HG03045 (cell line): Measurements from ENCODE around the gene CALHM5.

Source experiments
- ATAC-seq: cut with Tn5 transposase; IDR thresholded peaks from one replicate; pipeline ENCODE4 v1.9.1; 2021; ENCODE audit warnings: mild to moderate bottlenecking, moderate library complexity; ENCODE audit not compliant: unreplicated experiment

CALHM5 gene

DNA sequence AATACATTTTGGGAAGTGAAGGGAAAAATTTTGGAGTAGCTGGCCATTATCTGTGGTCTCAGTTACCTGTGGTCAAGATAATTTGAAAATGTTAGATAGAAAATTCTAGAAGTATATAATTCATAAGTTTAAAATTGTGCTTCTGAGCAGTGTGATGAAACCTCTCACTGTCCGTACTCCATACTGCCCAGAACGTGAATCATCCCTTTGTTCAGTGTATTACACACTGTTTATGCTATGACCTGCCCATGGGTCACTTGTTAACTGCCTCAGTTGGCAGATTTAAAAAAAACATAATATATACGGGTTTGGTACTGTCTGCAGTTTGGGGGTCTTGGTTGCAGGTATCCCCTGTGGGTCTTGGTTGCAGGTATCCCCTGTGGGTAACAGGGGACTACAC lies 4.1 kb upstream of the CALHM5 start:
- no peak for ATAC-seq

DNA sequence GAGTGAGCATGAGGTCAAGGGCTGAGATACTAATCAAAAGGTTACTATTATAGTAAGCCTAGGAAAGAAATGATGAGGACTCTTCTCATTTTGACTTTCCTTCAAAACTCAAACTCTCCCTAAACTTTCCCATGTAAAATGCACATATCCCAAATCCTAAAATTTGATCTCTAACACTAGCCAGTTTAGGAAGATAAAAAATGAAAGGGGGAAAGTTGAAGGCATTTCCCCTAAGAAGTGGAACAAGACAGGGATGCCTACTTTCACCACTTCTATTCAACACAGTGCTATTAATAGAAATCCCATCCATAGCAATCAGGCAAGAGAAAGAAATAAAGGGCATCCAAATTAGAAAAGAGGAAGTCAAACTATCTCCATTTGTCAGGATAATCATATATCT lies 2.9 kb upstream of the CALHM5 start:
- ATAC-seq = no peak

DNA sequence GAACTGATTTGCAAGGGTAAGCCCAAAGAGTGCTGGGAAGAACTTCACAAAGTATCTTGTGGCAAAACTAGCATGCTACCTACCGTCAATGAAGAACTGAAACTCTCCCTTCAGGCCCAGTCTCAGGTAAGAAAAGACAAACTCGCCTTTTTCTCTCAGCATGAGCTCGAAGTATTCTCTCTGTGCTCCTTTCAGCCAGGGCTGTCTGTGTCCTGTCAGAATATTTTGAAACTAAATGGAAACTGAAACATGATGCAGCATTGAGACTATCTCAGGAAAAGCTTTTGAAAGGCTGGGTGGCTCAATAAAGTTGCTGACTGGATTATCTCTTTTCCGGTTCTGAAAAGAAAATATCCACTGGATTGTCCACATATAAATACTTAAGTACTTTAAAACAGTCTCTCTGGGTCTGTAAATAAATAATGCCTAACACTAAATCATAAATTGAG lies 696 bp downstream of the CALHM5 start:
- no peak for ATAC-seq

DNA sequence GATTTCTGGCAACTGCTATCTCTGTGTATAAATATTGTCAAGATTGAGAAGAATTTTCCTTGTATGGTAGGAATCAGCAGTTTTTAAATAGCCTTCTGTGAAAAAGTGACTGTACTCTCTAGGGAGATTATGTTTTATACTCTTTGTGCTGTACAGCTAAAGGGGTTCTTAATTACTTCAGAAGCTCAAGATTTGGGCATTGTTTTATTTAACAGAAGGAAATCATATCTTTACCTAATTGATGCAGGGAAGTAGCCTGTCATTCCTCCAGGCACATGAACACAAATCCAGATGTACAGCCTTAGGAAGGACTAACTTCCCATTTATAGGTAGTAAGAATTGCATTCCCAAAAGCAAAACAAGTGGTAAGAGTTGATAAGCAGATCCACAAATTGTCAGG lies 1.3 kb downstream of the CALHM5 start:
- ATAC-seq = no peak

DNA sequence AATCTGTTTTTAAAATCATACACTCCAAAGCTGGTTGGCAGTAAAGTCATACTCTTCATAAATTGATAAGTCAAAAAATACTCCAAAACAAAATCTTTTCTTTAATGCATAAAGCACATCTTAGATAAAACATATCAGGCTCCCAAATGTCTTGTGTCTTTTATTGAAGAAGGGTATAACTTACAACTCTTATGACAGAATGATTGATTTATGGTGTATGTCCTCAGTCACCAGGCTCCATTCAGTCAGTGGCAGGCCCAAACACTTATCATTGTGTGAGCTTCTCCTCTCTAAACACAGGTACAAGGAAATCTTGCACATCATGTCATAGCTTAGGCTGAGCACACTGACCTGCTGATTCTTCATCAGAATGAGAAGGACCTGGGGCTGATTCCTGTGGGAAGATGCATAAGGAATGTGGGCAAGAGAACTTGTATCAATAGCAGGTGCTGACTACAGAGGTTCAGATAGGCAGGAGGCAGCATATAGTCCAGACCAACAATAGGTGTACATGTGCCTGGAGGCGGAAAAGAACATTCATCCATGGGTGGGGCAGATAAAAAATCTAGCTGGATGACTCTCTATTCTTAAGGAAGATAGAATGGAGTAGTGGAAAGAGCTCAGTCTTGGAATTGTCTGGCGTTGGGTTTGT lies 1.9 kb downstream of the CALHM5 start:
- ATAC-seq = no peak

DNA sequence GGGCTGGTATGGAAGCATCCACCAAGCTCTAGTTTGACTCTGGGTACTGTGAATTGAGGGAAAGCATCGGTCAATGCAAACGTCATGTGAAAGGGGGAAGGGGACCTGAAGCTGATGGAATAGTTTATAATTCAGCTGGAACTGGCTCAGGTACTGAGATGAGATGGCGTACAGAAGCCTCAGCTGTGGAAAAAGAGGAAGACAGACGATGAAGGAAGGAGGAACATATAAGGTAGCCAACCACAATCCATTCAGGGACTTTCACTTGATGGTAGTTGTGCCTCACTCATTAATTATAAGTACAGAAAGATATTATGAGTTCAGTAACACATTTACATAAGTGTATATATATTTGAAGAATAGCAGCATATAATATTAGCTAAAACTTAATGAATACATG lies 2.7 kb downstream of the CALHM5 start:
- no peak for ATAC-seq

DNA sequence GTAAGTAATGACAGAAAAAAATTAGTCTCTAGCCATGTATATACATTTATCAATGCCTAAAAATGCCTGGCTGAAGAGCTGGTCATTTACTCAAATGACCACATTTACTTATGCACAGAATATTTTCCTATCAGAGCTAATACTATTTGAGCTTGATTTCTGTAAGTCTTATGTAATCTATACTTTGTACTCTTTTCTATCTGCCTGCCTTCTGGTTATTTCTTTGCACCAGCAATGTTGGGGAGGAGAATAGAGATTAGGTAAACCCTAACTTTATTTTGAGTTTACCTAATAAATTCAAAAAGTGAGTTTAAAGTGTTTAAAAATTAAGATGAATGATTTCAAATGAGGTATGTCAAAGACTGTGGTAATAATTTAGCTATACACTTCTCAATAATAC lies 3.7 kb downstream of the CALHM5 start:
- ATAC-seq = no peak

DNA sequence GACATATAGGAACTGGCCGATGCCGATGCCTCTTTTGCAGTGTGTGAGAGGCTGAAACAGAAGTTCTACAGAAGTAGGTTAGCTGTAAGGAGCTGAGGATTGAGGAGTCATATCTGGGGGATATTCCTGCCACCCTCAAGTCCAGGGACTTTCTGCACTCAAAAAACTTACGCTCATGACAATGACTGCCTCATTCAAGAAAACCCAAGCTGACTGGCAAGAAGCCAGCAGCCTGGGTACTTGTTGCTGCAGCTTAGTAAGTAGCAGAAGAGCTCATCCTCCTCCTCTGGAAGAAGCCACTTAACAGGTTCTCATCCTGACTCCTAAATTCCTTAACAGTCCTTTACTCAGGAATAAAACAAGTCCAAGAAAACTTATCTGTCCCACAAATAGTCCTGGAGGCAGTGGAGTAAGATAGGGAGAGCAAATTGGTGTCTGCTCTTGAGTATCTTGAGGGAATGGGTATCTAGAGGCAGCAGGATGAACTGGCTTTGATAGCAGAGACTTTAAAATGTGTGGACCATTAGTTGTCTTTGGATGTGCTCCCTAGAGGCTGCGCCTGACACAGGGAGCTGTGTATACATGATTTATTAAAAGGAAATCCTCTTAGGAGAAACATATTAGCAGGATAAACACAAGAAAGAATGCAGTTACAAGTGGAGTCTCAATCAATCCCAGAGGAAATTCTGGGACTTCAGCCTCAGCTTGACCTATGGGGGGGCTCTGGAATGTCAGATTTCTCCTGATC lies 7.4 kb downstream of the CALHM5 start:
- ATAC-seq = no peak

DNA sequence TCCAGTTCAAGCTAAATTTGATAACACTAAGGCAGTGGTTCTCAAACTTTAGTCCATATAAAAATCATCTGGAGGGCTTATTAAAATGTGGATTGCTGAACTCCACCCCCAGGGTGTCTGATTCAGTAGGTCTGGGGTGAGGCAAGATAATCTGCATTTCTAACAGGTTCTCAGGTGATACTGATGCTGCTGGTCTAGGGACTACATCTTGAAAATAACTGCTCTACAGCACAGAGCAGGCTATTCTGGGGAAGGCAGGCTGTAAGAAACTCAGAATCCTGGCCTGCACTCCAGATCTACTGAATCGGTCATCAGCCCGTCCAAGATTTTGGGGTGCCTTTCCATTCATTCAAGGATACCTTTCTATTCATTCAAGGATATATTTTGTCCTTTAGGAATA lies 11.5 kb downstream of the CALHM5 start:
- ATAC-seq = no peak

DNA sequence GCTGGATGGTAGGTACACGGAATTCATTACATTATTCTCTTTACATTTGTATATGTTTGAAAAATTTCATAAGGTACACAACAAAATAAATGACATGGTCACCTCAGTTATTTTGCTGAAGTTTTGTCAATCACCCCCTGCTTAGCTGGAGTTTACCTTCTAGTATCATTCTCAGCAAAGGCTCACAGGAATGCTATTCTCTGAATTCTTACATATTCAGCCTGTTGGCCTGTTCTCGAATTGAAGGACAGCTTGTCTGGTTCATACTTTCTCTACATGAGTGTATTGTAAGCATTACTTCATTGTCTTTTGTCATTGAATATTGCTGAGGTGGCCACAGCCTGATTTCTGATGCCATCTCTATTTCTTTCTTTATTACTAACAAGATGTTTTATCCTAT lies 12.8 kb downstream of the CALHM5 start:
- no peak for ATAC-seq

DNA sequence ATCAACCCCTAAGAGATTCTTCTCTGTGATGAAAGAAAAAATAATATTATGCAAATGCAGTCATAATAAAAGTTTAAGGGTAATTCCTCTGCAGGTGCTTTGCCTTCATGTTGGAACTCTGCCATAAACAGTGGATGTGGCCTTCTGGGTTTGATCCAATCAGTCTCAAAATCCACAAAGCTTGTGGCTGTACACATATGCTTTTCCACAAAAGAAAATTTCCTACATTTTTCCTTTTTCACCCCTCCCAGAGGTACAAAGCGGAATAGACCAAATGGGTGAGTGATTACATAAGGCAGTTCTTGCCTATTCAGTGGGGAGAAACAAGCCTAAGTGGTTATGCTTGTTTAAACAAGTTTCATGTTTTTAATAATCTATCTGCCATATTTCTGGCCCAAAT lies 16.7 kb downstream of the CALHM5 start:
- ATAC-seq = no peak

DNA sequence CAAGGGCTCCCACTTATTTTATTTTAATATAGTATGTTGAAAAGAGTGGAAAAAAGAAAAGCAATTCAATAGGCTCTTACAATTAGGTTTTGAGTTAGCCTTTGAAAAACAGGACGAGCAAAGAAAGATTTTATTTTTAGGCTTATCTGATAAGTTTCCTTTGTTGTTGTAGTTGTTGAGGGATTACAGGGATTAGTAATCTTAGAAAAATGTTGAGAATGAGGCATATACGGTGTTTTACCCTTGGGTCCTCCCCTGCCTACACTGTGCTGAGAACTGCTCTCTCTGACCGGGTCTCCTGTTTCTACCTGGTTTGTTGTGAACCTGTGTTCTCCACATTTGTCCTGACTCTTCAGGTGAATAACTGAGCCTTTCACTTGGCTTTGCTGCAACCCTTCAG lies 17.3 kb downstream of the CALHM5 start:
- ATAC-seq = no peak

DNA sequence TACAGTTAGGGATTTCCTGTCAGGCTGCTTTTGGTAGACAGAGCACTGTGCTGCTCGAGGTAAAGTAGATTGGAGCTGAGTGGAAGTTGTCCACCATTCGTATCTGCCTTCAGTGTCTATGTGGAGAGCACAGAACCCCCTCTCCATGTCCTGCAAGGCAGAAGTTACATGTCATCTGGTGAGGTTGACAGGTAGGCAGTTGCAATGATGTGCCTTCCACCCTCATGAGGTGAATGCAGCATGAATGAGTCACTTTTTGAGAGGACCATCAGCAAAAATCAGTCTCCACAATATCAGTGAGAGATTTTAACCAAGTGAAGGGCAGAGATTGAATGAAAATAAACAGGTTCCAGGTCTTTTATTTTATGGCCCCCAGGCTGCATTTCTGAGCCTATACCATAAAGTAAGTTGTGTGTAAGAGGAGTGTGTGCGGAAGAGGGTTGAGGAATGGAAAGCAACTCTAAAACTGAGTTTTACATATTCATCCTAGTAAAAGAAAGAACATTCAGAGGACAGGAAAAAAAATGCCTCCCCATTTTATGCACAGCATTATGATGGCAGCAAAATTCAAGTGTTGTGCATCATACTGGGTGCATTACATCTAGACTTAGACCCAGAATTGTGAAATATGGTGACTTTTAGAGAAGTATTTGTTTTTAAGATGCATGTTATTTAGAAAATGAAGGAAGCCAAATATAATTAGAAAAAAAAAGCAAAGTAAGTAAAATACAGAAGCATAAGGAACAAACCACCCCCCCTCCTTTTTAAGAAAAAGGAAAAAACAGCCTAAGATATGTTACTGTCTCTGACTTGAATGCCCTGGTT lies 18.2 kb downstream of the CALHM5 start:
- no peak for ATAC-seq

DNA sequence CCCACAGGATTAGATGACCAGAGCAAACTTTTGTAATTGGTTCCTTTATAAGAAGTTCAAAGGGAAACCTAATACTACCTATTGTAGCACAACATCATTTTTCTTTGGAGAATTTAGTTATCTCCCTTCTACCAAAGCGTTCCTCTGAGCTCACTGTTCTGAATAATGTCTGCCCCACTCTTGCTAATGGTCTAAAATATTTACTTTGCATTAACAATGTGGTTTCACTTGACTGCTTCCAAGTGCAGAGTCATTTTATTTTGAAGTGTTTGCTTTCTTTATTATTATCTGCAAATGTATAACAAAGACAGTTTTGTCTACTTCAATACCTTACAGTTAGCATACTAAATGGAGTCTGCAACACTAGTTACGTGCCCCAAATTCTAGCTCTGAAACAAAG lies 19.0 kb downstream of the CALHM5 start:
- no peak for ATAC-seq

DNA sequence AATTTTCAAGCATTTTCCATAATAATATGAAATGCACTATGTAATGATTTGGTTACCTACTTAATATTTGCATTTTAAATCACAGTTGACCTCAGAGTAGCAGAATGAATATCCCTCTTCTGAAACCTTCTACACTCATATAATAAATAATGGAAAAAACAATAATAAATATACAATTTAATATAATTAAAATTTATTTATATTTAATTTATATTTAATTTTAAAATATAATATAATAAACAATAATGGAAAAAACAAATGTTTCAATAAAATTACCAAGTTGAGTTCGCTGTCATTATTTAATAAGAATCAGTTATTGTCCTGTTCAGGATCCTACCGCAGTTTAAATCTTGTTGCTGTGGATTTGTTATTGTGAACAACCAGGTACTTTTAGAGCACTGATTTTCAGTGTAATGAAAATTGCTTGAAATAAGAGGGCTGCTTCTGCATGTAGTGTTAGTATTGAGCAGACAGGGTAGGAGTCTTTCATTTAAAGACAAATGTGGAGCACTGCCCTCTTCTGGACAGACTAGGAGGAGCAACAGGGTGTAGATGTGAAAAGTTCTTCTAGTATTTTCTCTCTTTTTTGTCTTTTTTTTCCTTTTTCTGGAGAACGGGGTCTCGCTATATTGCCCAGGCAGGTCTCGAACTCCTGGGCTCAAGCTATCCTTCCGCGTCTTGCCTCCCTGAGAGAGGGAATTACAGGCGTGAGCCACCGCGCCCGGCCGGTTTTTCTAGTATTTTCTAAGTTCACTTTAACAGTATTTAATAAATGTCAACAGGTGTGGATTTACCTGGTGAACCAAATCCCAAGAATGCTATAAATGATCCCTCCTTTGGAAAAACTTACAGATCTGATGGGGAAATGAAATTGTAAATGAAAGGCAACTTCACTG lies 20.5 kb downstream of the CALHM5 start:
- peak; percentile 82 for ATAC-seq

DNA sequence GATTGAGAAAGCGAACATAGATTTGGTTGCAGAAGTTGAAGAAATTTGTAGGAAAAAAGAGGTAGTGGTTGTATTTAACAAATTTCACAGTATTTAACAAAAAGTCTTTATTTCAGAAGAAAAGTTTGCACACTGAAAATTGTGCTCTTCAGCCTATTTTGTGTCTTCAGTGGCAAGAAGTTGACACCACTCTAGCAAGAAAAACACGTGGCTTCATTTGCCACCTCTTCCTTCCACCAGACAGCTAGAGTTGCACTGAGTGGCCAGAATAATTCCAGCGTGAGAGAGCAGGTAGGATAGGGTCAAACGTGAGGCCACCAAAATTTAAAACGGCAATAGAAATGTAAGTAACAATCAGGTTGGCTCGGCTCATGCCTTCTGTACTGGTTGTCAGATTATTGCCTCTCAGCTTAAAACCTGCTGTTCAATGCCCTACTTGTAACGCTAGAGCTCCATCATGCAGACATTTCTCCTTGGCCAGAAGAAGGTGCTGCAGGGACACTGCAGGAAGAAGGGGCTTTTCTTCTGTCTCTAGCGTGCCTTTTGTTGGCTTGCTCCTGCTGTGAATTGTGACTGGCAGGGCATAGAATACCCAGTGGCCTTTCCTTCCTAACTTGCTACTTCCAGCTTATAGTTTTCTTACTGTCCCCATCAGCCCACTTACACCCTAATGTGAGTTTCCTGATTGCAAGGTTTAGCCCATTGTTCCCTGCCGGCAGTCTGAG lies 22.0 kb downstream of the CALHM5 start:
- no peak for ATAC-seq

DNA sequence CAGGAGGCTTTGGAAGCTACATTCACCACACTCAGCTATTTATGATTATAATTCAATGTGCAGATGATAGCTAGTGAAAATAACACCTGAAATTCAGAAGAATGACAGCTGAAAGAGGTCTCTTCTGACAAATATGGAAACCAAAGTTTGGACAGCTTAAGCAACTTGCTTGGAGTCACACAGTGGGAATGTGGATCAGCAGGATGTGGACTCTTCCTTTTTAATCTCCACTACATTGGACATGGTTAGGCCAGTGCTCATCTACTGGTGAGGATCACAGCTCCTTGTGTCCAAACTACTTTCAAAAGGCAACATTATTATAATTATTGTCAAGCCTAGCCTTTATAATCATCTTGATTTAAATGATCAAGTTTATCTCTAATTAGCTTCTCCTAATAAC lies 23.7 kb downstream of the CALHM5 start:
- no peak for ATAC-seq

DNA sequence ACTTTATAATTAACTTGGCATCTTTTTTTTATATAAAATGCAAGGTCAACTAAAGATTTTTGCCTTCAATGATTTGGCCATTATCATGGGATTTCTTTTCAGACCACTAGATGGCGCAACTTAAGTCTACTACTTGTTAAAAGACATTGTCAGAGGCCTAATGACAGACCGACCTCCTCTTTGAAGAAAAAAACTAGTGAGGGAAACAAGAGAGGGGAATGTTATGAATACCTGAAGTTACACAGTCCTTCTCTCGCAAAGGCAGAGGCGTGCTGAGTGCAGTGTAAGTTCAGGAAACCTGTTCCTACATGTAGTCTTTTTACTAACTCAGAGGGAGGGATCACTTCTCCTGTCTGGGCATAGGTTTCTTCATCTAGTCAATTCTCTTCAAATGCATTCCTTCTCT lies 24.8 kb downstream of the CALHM5 start:
- ATAC-seq = peak; percentile 59

DNA sequence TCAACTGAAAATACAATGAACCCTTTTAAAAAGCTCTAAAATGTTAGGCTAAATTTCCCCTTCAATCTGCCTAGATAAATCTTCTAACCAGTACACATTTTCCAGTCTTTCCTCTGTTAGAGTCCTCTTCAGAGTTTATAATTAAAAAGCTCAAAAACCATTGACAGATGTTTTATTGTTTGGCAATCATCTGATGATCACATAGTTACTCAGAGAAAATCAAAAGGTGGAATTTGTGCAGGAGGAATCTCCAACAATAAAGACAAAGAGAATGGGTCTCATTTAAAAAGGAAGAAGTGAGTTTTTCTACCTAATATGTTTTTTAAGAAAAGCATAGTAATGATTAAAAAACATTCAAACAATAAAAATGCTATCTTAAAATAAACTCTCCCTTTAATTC lies 31.0 kb downstream of the CALHM5 start:
- no peak for ATAC-seq

DNA sequence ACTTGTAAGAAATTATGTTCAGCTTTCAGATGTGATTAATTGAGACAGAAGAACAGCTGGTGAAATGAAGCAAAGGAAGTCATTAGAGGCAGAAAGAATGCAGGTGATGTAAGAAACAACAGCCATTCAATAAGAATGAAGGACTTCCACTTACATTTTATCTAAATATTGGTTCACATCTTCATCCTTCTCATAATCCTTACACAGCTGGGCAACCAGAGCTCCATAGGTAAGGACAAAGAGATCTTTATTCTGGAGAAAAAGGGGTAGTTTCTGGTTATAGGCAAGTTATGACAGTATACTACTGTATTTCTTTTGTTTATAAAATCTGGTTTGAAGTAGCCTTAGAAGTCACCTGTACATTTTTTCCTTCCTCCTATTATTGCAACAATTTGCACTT lies 31.7 kb downstream of the CALHM5 start:
- ATAC-seq = no peak
